Upper lobe of right lung (tissue), 1 donor: ENCODE results near the gene NRL. TPM values are rescaled to one million over a fixed set of nuclear protein-coding genes. Genes with fewer than 3 reads are reported as not detected.
A peak's percentile ranks its signal among the peaks of the same experiment; 100 is the strongest.

ENCODE experiments used
- ATAC-seq: fragments of 200-7000 bp; cut with Tn5 transposase; one replicate; pipeline ENCODE4 v1.9.1; 2020; ENCODE audit warnings: mild to moderate bottlenecking, moderate library complexity
- DNase-seq: peaks from one replicate; pipeline ENCODE4 v3.0.0-alpha.2; 2020
- H3K27ac ChIP-seq: fragments of 200-600 bp; one replicate; pipeline ENCODE4 v1.8.0; 2022
- H3K27me3 ChIP-seq: fragments of 200-600 bp; one replicate; pipeline ENCODE4 v1.8.0; 2022; ENCODE audit warnings: mild to moderate bottlenecking
- H3K36me3 ChIP-seq: fragments of 200-600 bp; one replicate; pipeline ENCODE4 v1.8.0; 2022
- H3K4me1 ChIP-seq: fragments of 200-600 bp; one replicate; pipeline ENCODE4 v1.8.0; 2022
- H3K4me3 ChIP-seq: fragments of 200-600 bp; one replicate; pipeline ENCODE4 v1.8.0; 2022; ENCODE audit warnings: mild to moderate bottlenecking
- H3K9me3 ChIP-seq: fragments of 200-600 bp; one replicate; pipeline ENCODE4 v1.8.0; 2022
- intact Hi-C: fragments of 100-400 bp; cut with DNase I; formaldehyde crosslinking; loops from one replicate; pipeline ENCODE4 v1.11.0; 2022
- total RNA-seq: library from RNA; stranded (reverse); fragmentation: NEBNext Ultra II Directional; extraction: Animal tissue kit (Norgen Biotek cat#: 25700); gene quantifications from one replicate; pipeline ENCODE4 v1.2.1, GENCODE V29; 2021
- TF ChIP-seq, protein P1 (sequence below): fragments of 200-600 bp; IDR thresholded peaks from one replicate; pipeline ENCODE4 v1.8.0; 2022; ENCODE audit warnings: antibody characterized with exemption
- donor health status: DM: no; HTN: yes; CAD: no; lungs with severe emphysema.

The NRL gene
- total RNA-seq, 1 donor from 2014 or later = 2.8 TPM

- peaks cover 5% of the 10 kb centered on the region for H3K4me1 ChIP-seq
- no peaks in the 10 kb centered on the region for H3K27me3 ChIP-seq
- no peaks in the 10 kb centered on the region for H3K9me3 ChIP-seq
- intact Hi-C loops = loop anchor here (10.0 kb wide), 1 partner anchor 46 kb away; the partner anchor contains the start of gene CARMIL3
- H3K36me3 ChIP-seq = peaks cover 35% of the 10 kb centered on the region
- TF ChIP-seq, protein P1, sequence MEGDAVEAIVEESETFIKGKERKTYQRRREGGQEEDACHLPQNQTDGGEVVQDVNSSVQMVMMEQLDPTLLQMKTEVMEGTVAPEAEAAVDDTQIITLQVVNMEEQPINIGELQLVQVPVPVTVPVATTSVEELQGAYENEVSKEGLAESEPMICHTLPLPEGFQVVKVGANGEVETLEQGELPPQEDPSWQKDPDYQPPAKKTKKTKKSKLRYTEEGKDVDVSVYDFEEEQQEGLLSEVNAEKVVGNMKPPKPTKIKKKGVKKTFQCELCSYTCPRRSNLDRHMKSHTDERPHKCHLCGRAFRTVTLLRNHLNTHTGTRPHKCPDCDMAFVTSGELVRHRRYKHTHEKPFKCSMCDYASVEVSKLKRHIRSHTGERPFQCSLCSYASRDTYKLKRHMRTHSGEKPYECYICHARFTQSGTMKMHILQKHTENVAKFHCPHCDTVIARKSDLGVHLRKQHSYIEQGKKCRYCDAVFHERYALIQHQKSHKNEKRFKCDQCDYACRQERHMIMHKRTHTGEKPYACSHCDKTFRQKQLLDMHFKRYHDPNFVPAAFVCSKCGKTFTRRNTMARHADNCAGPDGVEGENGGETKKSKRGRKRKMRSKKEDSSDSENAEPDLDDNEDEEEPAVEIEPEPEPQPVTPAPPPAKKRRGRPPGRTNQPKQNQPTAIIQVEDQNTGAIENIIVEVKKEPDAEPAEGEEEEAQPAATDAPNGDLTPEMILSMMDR = no peak
- ATAC-seq (no peak), DNase-seq (no peak)
- H3K27ac ChIP-seq = no peak overlapping the region
- no peak overlapping the region for H3K4me3 ChIP-seq
These were observed 14.4 kb downstream of the NRL start for GRCh38 chr14:24100197-24100981.

DNA sequence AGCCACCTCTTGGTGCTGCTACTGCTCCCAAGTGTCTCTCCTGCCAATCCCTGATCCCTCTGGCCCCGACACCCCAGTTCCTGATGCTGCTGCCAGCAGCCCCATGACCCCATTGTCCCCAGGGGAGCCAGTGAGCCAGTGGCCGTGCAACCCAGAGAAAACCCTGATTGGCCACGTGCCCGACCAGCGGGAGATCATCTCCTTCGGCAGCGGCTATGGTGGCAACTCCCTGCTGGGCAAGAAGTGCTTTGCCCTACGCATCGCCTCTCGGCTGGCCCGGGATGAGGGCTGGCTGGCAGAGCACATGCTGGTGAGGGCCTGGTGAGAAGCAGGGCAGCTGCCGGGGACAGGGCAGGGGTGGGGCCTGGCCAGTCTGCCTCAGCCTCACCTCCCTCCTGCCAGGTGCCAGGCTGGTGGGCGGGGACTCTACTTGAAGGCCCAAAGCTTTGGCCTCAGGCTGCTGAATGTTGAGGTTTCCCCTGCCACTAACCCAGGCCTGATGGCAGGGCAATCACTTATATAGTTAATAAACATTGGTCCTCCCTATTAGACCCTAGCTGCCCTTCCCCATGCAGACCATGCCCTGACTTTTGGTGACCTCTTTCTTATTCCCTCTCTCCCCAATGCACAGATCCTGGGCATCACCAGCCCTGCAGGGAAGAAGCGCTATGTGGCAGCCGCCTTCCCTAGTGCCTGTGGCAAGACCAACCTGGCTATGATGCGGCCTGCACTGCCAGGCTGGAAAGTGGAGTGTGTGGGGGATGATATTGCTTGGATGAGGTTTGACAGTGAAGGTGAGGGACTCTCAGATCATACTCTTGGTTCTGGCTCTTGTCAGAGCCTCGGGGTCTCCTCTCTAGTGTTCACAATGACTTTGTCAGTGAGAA is 15.6 kb downstream of the NRL start:
- DNase-seq (peak; percentile 63), ATAC-seq (no peak)
- no peaks in the 10 kb centered on the region for H3K9me3 ChIP-seq
- no peaks in the 10 kb centered on the region for H3K27me3 ChIP-seq
- H3K4me1 ChIP-seq = peaks cover 10% of the 10 kb centered on the region
- H3K36me3 ChIP-seq = peaks cover 35% of the 10 kb centered on the region
- intact Hi-C loops = no loop called here
- TF ChIP-seq, protein P1 = no peak
- no peak overlapping the region for H3K27ac ChIP-seq
- no peak overlapping the region for H3K4me3 ChIP-seq

DNA sequence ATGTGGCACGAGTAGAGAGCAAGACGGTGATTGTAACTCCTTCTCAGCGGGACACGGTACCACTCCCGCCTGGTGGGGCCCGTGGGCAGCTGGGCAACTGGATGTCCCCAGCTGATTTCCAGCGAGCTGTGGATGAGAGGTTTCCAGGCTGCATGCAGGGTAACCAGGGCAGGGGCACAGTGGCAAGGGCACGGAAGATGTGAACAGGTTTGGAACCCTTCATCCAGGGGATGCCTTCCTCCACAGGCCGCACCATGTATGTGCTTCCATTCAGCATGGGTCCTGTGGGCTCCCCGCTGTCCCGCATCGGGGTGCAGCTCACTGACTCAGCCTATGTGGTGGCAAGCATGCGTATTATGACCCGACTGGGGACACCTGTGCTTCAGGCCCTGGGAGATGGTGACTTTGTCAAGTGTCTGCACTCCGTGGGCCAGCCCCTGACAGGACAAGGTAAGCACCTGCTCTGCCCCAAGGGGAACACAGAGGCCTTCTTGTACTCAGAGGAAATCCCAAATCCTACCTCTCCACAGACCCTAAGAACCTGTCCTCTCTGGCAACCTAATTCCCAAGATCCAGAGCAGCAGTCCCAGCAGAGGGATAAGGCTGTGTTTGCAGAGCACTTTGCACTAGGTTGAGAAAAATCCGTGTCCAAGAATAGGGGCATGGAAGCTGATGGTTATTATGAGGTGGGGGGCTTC is 16.4 kb downstream of the NRL start:
- H3K4me3 ChIP-seq = no peak overlapping the region
- TF ChIP-seq, protein P1 = no peak
- peaks cover 15% of the 10 kb centered on the region for H3K4me1 ChIP-seq
- peaks cover 35% of the 10 kb centered on the region for H3K36me3 ChIP-seq
- H3K27me3 ChIP-seq = no peaks in the 10 kb centered on the region
- ATAC-seq (no peak), DNase-seq (peak; percentile 57)
- H3K27ac ChIP-seq = no peak overlapping the region
- intact Hi-C loops = no loop called here
- no peaks in the 10 kb centered on the region for H3K9me3 ChIP-seq

GRCh38 chr14:24096545-24097181 is 18.1 kb downstream of the NRL start:
- Histone ChIP-seq H3K4me1 (peaks cover 20% of the 10 kb centered on the region), H3K27me3 (no peaks in the 10 kb centered on the region), H3K36me3 (peaks cover 35% of the 10 kb centered on the region), H3K27ac (no peak overlapping the region), H3K9me3 (no peaks in the 10 kb centered on the region), H3K4me3 (no peak overlapping the region)
- ATAC-seq (no peak), DNase-seq (peak; percentile 35)
- TF ChIP-seq, protein P1 = no peak
- intact Hi-C loops = no loop called here
